ENCODE data around the gene SLC38A7. TPM values are rescaled to one million over a fixed set of nuclear protein-coding genes. Genes with fewer than 3 reads are reported as not detected.

The SLC38A7 gene
- polyA plus RNA-seq (2013, experiment 1 of 2; ENCODE audit: insufficient read length), result 14.2 TPM
- polyA plus RNA-seq (2013, experiment 2 of 2; ENCODE audit: insufficient read length), result 14.7 TPM

GRCh38 chr16:58684354-58685083, at the start of gene SLC38A7:
Gene SLC38A7, minus strand, starts transcription at chr16:58684770. Its CDS starts 4,644 bp downstream, at chr16:58680126.
- DNase-seq, result peak; percentile 81

DNA sequence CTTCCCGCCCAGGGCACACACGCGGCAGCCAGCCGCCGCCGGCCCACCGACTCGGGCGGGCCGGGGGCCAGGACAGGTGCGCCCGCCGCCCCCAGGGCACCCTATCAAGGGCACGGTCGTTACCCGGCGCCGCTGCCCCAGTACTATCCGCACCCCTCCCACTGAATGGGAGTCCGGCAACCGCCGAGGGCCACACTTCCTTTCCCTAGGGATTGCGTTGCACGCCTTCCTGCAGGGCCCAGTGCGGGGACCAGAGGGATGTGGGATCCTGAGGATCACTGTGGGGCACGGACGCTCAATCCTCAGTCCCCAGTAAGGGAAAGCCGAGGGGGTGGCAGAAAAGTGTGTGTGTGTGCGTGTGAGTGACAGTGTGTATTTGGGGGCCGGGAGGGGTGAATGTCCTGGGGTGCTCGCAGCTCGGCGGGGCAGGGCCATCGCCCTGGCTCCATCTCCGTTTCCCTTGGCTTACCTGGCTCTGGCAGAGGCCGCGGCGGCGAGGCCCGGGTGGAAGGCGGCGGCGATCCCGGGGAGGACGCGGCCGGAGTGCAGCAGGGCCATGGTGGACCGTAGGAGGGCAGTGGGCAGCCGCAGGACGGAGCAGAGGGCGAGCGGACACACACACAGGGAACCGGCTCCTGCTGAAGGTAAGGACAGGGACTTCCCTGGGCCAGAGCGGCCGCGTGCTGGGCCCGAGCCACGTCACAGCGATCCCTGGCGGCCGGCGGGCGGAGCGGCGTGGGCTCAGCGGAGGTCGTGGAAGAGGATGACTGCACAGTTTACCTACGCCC, 49.3 kb upstream of the SLC38A7 start, which contains the start of gene GOT2:
TSS of gene GOT2 (minus strand) at position 646 of the 788 bp plus-strand sequence. CDS start at position 558, 88 bp downstream.
- peak; percentile 81 for DNase-seq

- peak; percentile 13 for DNase-seq
Observed at GRCh38 chr16:58733248-58733670, 48.7 kb upstream of the SLC38A7 start.

DNA sequence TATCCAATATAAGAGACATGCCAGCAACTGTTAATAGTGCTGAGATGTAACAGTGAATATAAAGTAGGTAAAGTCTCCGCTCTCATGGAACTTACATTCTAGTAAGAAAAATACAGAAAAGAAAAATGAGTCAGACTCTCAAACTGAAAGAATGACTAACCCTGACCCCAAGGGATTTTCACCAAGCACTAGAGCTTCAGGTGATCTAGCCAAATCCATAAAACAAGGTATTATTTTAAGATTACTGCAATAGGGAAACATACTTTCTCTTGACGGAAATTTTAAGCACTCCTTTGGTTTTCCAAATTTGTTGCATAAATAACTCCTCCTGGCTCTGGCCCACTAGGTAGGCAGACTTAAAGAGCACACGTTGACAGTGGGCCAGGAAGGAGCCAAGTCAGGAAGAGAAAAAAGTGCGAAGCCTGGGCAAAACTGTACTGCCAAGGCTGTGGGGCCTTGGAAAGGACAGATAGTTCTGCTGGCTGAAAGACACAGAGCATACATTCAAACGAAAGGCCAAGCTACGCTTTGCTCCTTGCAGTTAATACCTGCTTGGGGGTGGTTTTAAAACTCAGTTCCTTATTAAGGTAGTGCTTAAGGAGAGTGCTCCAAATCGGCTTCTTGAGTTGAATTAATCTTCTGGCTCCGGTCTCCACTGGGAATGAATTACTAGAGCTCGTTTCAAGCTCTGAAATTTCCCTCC, 48.1 kb upstream of the SLC38A7 start:
- DNase-seq, result peak; percentile 21

DNA sequence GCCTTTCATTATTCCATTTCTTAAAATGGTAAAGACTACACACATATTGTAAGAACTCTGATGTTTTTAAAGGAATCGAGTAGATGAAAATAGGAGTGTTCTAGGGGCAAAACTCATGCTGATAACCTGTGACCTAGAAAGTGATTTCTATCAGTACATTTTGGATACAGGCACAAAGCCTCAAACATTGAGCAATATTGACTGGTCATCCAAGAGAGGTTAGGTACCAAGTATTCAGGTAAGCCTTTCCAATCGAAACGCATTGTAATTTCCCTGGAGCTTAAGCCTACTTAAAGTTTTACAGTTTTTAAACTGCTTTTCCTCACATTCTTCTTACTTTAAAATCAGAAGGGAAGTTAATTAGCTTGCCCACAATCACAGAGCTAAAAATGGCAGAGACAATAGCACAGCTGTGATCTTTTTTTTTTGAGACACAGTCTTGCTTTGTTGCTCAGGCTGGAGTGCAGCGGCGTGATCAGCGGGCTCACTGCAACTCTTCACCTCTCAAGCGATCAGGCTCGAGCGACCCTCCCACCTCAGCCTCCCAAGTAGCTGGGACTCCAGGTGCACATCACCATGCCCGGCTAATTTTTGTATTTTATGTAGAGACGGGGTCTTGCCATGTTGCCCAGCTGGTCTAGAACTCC, 46.3 kb upstream of the SLC38A7 start:
- DNase-seq, result no peak

- no peak for DNase-seq
Observed at GRCh38 chr16:58727796-58728568, 43.4 kb upstream of the SLC38A7 start.

DNA sequence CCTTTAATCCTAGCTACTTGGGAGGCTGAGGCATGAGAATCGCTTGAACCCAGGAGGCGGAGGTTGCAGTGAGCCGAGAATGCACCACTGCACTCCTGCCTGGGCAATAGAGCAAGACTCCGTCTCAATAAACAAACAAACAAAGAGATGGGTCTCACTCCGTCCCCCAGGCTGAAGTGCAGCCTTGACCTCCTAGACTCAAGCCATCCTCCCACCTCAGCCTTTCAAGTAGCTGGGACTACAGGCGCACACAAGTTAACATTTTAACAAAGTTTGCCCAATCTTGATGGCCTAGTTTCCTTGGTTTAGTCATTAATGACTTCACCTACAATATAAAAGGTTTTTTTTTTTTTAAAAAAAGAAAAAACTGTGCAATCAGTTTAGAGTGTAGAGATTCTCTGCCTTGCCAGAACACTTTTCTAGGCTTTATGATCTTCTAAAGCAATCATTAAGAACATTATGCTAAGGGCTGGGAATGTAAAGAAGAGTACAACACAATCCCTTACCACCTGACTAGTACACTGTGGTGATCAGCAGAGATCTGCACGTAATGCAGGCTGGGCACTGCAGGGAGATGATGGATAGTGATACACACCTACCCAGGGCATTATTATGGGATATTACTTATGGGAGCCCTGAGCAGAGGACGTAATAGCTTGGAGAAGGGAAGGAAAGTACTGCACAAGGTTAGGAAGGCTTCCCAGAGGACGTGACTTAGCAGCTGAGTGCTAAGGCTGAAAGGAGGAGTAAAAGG, 42.6 kb upstream of the SLC38A7 start:
- no peak for DNase-seq

- DNase-seq, result no peak
Observed at GRCh38 chr16:58723109-58723508, 38.5 kb upstream of the SLC38A7 start.

DNA sequence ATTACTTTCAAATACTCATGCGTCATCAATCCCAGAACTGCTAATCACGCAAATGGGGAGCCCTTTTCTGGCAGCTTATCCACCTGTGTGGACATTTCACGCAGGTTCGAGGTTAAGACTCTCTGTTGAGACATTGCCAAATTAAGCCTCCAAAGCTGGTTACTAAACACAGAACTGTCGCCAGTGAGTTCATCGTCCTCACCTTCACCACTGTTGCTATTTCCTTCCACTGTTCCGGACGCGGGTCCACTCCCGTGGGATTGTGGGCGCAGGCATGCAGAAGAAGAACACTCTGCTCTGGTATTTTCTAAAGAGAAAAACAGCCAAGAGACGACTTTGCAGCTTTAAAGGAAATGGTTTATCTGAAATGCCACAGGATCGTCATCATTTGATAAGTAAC, 33.4 kb upstream of the SLC38A7 start:
- no peak for DNase-seq

GRCh38 chr16:58716468-58716867, 31.9 kb upstream of the SLC38A7 start:
- no peak for DNase-seq

DNA sequence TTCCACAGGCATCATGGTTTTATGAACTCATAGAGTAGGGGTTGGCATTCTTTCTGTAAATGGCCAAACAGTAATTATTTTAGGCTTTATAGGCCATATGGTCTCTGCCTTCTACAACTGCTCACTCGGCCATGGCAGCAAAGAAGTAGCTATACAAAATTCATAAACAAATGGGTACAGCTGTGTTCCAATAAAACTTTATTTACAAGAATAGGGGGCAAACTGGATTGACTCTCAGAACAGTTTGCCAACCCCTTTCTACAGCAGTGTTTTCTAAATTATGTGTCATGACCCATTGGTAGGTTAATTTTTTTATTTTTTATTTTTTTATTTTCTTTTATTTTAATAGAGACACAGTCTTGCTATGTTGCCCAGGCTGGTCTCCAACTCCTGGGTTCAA, 29.2 kb upstream of the SLC38A7 start:
- no peak for DNase-seq

- DNase-seq, result no peak
Observed at GRCh38 chr16:58709333-58709732, 24.8 kb upstream of the SLC38A7 start.

GRCh38 chr16:58699151-58699550, 14.6 kb upstream of the SLC38A7 start:
- no peak for DNase-seq

DNA sequence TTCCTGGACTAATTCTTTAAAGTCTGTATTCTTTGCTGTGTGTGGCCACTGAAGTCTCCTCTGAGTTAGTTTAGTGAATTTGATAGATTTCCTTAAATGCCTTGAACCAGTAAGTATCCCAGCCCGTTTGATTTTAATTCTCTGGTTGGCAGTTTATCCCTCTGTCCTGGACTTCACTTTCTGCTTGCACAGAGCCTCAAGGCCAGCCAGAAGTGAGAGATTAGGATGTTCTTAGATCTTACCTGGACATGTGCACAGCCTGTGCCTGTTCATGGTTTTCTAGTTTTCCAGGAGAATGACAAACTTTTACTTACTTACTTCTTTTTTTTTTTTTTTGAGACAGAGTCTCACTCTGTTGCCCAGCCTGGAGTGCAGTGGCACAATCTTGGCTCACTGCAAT, 10.8 kb upstream of the SLC38A7 start:
- no peak for DNase-seq

GRCh38 chr16:58692450-58692849, 7.9 kb upstream of the SLC38A7 start:
- no peak for DNase-seq

- DNase-seq, result peak; percentile 67
Observed at GRCh38 chr16:58686985-58687706, 2.6 kb upstream of the SLC38A7 start.

- DNase-seq, result no peak
Observed at GRCh38 chr16:58685084-58685449, 497 bp upstream of the SLC38A7 start.

DNA sequence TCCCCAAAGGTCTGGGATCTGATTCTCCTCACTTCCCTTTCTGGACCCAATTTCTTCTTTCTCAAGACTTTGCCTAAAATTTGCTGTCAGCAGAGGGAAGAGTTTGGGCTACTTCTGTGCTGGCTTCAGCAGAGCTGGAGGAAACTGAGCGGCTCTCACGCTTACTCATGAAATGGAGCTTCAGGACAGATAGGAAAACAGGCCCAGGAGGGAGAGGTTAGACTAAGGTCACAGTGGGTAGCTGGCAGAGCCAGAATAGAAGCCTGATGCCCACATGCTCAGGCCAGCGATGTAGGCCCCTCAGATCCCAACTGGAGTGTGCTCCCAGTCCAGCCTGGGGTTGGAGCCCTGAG, 593 bp downstream of the SLC38A7 start:
- no peak for DNase-seq

GRCh38 chr16:58679763-58680162, 4.8 kb downstream of the SLC38A7 start:
- no peak for DNase-seq

DNA sequence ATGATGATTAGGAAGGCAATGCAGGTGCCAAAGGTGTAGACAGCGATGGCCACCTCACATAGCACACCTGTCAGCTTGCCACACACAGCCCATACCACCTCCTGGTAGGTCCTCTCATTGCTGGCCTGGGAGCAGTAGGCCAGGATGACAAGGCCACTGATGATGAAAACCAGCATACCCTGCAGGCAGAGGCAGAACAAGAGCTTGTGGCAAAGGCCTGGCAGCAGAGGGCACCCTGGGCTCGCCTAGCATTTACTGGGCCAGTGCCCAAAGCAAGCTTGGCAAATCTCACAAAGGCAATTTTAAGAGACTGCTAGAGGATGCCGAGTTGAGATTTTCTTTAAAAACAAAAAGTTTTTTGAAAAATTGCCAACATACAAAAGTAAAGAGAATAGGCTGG, 5.9 kb downstream of the SLC38A7 start:
- no peak for DNase-seq
